Endodermal cell (in vitro differentiated cells): Measurements from ENCODE around the gene PAPOLA. TPM values are rescaled to one million over a fixed set of nuclear protein-coding genes. Genes with fewer than 3 reads are reported as not detected.

ENCODE experiments used
- DNase-seq: peaks from one replicate; pipeline ENCODE4 v3.0.0-alpha.2; 2017
- H3K27ac ChIP-seq: 2 replicates; pipeline ENCODE4 v1.5.1; 2013; ENCODE audit warnings: mild to moderate bottlenecking, low read depth, low read length, moderate library complexity
- H3K27me3 ChIP-seq: 2 replicates; pipeline ENCODE4 v1.6.1; 2013; ENCODE audit warnings: mild to moderate bottlenecking, low read length, moderate library complexity; ENCODE audit not compliant: insufficient read depth, control insufficient read depth, poor library complexity, severe bottlenecking
- H3K36me3 ChIP-seq: 2 replicates; pipeline ENCODE4 v1.7.0; 2013; ENCODE audit warnings: mild to moderate bottlenecking, low read length, moderate library complexity; ENCODE audit not compliant: control insufficient read depth, insufficient read depth
- H3K4me1 ChIP-seq: one replicate; pipeline ENCODE4 v1.7.0; 2013; ENCODE audit warnings: low read length; ENCODE audit not compliant: control insufficient read depth, insufficient read depth
- H3K4me3 ChIP-seq: 2 replicates; pipeline ENCODE4 v1.5.1; 2013; ENCODE audit warnings: mild to moderate bottlenecking, low read length, moderate library complexity
- H3K9ac ChIP-seq: 2 replicates; pipeline ENCODE4 v1.6.1; 2013; ENCODE audit warnings: mild to moderate bottlenecking, low read length, moderate library complexity; ENCODE audit not compliant: poor library complexity, severe bottlenecking; ENCODE audit errors: extremely low read depth
- H3K9me3 ChIP-seq: 2 replicates; pipeline ENCODE4 v1.6.1; 2013; ENCODE audit warnings: mild to moderate bottlenecking, low read length, moderate library complexity; ENCODE audit not compliant: control insufficient read depth
- H3K27ac Mint-ChIP-seq: 2 replicates; pipeline ENCODE4 v1.8.0; 2020; ENCODE audit warnings: mixed read lengths
- H3K27me3 Mint-ChIP-seq: 2 replicates; pipeline ENCODE4 v1.8.0; 2021; ENCODE audit warnings: mild to moderate bottlenecking, mixed read lengths; ENCODE audit not compliant: insufficient read depth
- H3K36me3 Mint-ChIP-seq: 2 replicates; pipeline ENCODE4 v1.8.0; 2020; ENCODE audit warnings: low read depth, mixed read lengths
- H3K4me1 Mint-ChIP-seq: 2 replicates; pipeline ENCODE4 v1.8.0; 2020; ENCODE audit warnings: mixed read lengths
- H3K4me3 Mint-ChIP-seq: 2 replicates; pipeline ENCODE4 v1.8.0; 2020; ENCODE audit warnings: mild to moderate bottlenecking, moderate library complexity, mixed read lengths
- H3K9me3 Mint-ChIP-seq: 2 replicates; pipeline ENCODE4 v1.8.0; 2020; ENCODE audit warnings: mild to moderate bottlenecking, mixed read lengths
- WGBS, 2 experiments: methylation state at CpG; one replicate each; pipeline versions ENCODE4 v1.1.5 to v1.1.7; 2013; ENCODE audit warnings: missing lambda C conversion rate in 2 of 2, mixed read lengths in 1 of 2; ENCODE audit not compliant: insufficient coverage in 1 of 2, insufficient read length in 1 of 2; 5-methylcytosine and 5-hydroxymethylcytosine counted together
- total RNA-seq, 2 donors: library from RNA; stranded (reverse); fragmentation: NEBNext Ultra II Directional in 1 of 2; extraction: Animal tissue kit (Norgen Biotek cat#: 25700) in 1 of 2; gene quantifications; 2 replicates in 1 of 2; 3 replicates in 1 of 2; pipeline ENCODE4 v1.2.1, GENCODE V29; 2021
- TF ChIP-seq, protein P1 (sequence below): fragments of 200-600 bp; sonication (generic); conservative IDR thresholded peaks from 2 replicates; pipeline ENCODE4 v1.5.0; 2021; ENCODE audit warnings: antibody characterized with exemption, mild to moderate bottlenecking

PAPOLA gene
- total RNA-seq, 2 donors from 2014 or later = 218 to 225 TPM

DNA sequence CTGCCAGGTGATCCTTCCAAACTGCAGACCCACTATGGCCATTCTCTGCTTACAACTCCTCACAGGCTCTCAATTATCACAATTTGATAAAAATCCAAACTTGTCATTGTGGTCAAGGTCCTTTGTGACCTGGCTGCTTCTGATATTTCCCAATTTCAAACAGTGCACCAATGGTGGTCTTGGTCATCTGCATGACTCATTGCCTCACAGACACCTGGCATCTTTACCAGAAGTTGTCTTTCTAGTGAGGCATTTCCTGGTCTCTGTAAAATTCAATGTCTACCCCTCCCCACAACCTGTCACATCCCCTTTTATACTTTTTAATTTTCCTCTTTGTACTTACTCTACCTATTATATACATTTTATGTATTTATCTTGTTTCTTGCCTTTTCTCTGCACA, 17.8 kb upstream of the PAPOLA start:
- Mint-ChIP-seq H3K27me3 (peaks cover 3% of the 10 kb centered on the region), H3K9me3 (no peaks in the 10 kb centered on the region), H3K4me3 (no peak overlapping the region), H3K4me1 (peaks cover 1% of the 10 kb centered on the region), H3K27ac (no peak overlapping the region), H3K36me3 (no peaks in the 10 kb centered on the region)
- no peak overlapping the region for H3K4me3 ChIP-seq
- DNase-seq = no peak
- no peak overlapping the region for H3K9ac ChIP-seq
- H3K27me3 ChIP-seq = no peaks in the 10 kb centered on the region
- no peaks in the 10 kb centered on the region for H3K4me1 ChIP-seq
- TF ChIP-seq, protein P1, sequence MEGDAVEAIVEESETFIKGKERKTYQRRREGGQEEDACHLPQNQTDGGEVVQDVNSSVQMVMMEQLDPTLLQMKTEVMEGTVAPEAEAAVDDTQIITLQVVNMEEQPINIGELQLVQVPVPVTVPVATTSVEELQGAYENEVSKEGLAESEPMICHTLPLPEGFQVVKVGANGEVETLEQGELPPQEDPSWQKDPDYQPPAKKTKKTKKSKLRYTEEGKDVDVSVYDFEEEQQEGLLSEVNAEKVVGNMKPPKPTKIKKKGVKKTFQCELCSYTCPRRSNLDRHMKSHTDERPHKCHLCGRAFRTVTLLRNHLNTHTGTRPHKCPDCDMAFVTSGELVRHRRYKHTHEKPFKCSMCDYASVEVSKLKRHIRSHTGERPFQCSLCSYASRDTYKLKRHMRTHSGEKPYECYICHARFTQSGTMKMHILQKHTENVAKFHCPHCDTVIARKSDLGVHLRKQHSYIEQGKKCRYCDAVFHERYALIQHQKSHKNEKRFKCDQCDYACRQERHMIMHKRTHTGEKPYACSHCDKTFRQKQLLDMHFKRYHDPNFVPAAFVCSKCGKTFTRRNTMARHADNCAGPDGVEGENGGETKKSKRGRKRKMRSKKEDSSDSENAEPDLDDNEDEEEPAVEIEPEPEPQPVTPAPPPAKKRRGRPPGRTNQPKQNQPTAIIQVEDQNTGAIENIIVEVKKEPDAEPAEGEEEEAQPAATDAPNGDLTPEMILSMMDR = no peak
- no peak overlapping the region for H3K27ac ChIP-seq
- H3K9me3 ChIP-seq = no peaks in the 10 kb centered on the region
- no peaks in the 10 kb centered on the region for H3K36me3 ChIP-seq

DNA sequence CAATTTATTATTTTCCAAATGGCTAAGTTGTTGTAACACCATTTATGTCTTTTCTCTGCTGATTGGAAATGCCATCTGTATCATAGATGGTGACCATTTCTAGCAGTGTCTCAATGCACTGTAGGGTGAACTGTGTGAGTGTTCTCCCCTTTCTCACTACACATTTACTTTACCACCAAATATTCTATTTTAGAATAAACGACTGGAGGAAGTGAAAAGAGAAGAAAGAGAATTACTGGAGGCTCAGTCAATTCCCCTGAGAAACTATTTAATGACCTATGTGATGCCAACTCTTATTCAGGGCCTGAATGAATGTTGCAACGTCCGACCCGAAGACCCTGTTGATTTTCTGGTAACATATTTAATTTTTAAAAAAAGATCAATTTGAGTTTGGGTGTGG, 15.5 kb upstream of the PAPOLA start:
- Histone ChIP-seq H3K27ac (no peak overlapping the region), H3K9ac (no peak overlapping the region), H3K4me1 (no peaks in the 10 kb centered on the region), H3K36me3 (no peaks in the 10 kb centered on the region), H3K9me3 (no peaks in the 10 kb centered on the region), H3K27me3 (no peaks in the 10 kb centered on the region), H3K4me3 (no peak overlapping the region)
- Mint-ChIP-seq H3K27me3 (peaks cover 5% of the 10 kb centered on the region), H3K4me1 (no peaks in the 10 kb centered on the region), H3K27ac (no peak overlapping the region), H3K4me3 (no peak overlapping the region), H3K9me3 (no peaks in the 10 kb centered on the region), H3K36me3 (no peaks in the 10 kb centered on the region)
- no peak for DNase-seq
- TF ChIP-seq, protein P1 = no peak
- WGBS, 2 experiments = 95 to 100% methylated on average over 1 to 4 of the region's 4 CpGs

DNA sequence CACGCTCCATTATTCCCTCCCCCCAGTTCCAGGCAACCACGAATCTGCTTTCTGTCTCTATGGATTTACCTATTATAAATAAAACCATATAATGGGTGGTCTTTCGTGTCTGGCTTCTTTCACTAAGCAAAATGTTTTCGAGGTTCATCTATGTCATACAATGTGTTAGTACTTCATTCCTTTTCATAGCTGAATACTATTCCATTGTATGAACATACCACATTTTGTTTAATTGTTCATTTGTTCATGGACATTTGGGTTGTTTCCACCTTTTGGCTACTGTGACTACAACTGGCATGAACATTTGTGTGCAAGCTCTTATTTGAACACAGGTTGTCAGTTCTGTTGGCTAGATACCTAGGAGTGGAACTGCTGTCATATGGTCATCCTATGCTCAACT, 12.9 kb upstream of the PAPOLA start:
- no peak overlapping the region for H3K27ac ChIP-seq
- DNase-seq = no peak
- H3K27me3 ChIP-seq = no peaks in the 10 kb centered on the region
- H3K27me3 Mint-ChIP-seq = peaks cover 5% of the 10 kb centered on the region
- H3K9me3 ChIP-seq = no peaks in the 10 kb centered on the region
- H3K27ac Mint-ChIP-seq = no peak overlapping the region
- no peak overlapping the region for H3K9ac ChIP-seq
- no peaks in the 10 kb centered on the region for H3K4me1 ChIP-seq
- H3K36me3 ChIP-seq = no peaks in the 10 kb centered on the region
- WGBS, 2 experiments = 90 to 92% methylated on average over 3 to 4 of the region's 4 CpGs
- TF ChIP-seq, protein P1 = no peak
- no peaks in the 10 kb centered on the region for H3K4me1 Mint-ChIP-seq
- H3K4me3 ChIP-seq = no peak overlapping the region
- H3K36me3 Mint-ChIP-seq = no peaks in the 10 kb centered on the region
- H3K4me3 Mint-ChIP-seq = no peak overlapping the region
- no peaks in the 10 kb centered on the region for H3K9me3 Mint-ChIP-seq
